GM18511 (cell line): ENCODE data around the gene ELP4.

Experiments
- ATAC-seq: cut with Tn5 transposase; IDR thresholded peaks from one replicate; pipeline ENCODE4 v1.9.1; 2021; ENCODE audit warnings: mild to moderate bottlenecking, moderate library complexity; ENCODE audit not compliant: unreplicated experiment

ELP4 gene

GRCh38 chr11:31798057-31798553, 288.5 kb downstream of the ELP4 start:
- ATAC-seq: peak; percentile 18

GRCh38 chr11:31798554-31799434, 289.2 kb downstream of the ELP4 start:
- ATAC-seq: peak; percentile 71

- no peak for ATAC-seq
These were observed 290.1 kb downstream of the ELP4 start for GRCh38 chr11:31799435-31800397.

GRCh38 chr11:31800398-31801265, 291.1 kb downstream of the ELP4 start:
- no peak for ATAC-seq

- ATAC-seq: no peak
These were observed 291.7 kb downstream of the ELP4 start for GRCh38 chr11:31801298-31801702.

- no peak for ATAC-seq
These were observed 292.5 kb downstream of the ELP4 start for GRCh38 chr11:31802000-31802551.

- no peak for ATAC-seq
These were observed 293.0 kb downstream of the ELP4 start for GRCh38 chr11:31802609-31802989.

GRCh38 chr11:31802990-31803812, 293.6 kb downstream of the ELP4 start:
- peak; percentile 34 for ATAC-seq

GRCh38 chr11:31803813-31804311, 294.3 kb downstream of the ELP4 start:
- no peak for ATAC-seq

- no peak for ATAC-seq
These were observed 294.9 kb downstream of the ELP4 start for GRCh38 chr11:31804312-31805036.

- no peak for ATAC-seq
These were observed 295.6 kb downstream of the ELP4 start for GRCh38 chr11:31805037-31805628.

- no peak for ATAC-seq
These were observed 296.1 kb downstream of the ELP4 start for GRCh38 chr11:31805629-31806185.

- no peak for ATAC-seq
These were observed 296.8 kb downstream of the ELP4 start for GRCh38 chr11:31806186-31806927.

GRCh38 chr11:31806928-31807798, 297.6 kb downstream of the ELP4 start:
- ATAC-seq: no peak

- ATAC-seq: no peak
These were observed 298.5 kb downstream of the ELP4 start for GRCh38 chr11:31807799-31808667.
